NCI-H446 treated with DMSO at 0.1 percent for 48 hours (cell line): ENCODE measurements around the gene GAST.
"Not testable (repeated sequence)": the region's sequence is repeated elsewhere in the genome, so short reads cannot be mapped to it uniquely, and the experiment has no call there.

Source experiments
- DNase-seq: peaks from one replicate; lab custom pipeline; 2025; lab: John Stamatoyannopoulos, UW

The GAST gene

GRCh38 chr17:41683441-41684007, 28.6 kb upstream of the GAST start:
- DNase-seq, result no peak

DNA sequence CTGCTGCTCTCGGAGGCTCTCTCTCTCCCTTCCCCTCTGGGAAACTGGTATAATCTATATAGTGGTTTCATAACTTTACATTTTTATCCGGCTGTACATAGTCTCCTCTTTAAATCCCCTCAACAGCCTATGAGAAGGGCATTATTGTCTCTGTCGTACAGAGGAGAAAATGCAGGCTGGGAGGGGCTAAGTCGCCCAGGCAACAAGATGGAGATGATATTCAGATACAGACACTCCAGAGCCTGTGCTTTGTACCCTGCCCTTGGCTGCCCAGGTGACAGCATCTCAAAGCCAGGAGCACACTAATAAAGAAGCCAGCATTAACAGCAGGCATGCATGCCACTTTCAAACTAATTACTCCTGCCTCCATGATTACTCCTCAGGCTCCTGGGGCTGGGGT, 28.1 kb upstream of the GAST start:
- DNase-seq, result no peak

DNA sequence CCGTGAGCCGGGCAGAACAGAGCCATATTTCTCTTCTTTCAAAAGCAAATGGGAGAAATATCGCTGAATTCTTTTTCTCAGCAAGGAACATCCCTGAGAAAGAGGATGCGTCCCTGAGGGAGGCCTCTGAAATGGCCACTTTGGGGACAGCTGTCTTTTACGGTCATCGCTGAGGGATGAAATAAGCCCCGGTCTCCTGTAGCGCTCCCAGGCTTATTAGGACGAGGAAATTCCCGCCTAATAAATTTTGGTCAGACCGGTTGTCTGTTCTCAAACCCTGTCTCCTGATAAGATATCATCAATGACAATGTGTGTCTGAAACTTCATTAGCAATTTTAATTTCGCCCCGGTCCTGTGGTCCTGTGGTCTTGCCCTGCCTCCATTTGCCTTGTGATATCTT, 26.4 kb upstream of the GAST start:
- DNase-seq, result not testable (repeated sequence)

- DNase-seq, result no peak
These were observed 25.9 kb upstream of the GAST start for GRCh38 chr17:41686281-41686680.

DNA sequence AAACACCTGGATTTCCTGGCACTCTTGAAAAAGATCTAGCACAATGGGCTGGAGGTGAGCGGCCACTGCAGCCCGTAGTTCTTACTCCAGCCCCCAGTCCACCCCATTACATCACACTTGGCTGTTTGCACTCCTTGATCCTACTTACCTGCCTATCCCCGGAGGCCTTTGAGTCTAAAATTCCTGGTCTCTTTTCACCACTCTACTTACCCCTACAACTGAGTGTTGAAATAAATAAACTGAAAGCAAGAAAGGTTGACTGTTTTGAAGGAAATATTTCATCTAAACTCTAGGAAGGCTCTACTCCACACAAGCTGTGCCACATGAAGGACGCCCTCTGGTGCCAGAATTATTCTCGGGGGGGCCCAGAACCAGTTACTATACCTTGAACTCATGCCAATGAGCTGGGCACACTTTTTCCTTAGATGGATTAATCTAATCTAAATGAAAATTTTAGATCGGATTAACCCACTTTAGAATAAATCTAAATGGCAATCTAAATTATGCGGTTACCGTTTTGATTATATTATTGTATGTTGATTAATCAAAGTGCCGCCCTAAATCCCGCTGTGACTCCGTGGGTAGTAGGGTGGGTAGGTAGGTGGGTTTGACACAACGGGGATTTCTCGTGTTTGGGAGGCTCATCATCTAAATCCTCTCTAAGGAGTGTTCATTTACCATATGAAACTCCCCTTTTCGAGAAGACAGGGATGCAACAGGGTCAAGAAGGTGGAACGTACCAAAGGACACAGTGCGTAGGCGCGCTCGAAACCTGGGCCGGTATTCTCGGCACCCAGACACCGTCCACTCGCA, 24.1 kb upstream of the GAST start:
- DNase-seq, result no peak

DNA sequence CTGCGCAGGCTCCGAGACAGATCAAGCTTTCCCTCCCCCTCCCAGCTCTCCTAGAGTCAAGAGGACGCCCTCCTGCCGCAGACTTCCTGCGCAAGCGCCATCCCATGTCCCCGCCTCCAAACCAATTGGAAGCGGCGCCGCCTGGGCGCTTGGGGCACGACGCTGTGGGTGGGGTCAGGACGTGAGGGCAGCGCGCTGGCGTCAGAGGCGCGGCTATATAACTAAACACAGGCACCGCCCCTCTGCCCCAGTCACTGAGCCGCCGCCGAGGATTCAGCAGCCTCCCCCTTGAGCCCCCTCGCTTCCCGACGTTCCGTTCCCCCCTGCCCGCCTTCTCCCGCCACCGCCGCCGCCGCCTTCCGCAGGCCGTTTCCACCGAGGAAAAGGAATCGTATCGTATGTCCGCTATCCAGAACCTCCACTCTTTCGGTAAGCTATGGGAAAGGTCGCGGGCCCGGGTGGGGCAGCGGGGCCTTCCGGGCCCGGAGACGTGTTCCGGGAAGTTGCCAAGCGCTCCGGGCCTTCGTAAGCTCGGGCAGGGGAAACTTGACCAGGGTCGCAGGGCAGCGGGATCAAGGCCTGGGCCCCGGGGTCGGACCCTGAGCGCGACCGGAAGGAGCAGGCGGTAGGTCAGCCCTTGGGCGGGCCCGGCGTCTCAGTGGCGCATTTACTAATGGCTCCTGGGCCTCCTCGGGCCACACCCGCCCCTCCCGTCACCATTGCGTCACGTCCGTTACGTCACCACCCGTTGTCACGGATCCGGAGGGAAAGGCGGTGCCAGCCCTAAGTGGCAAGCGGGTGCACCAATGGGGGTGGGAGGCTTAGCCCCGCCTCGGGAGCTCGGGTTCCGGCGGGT, 23.3 kb upstream of the GAST start, which contains the start of gene EIF1:
Gene EIF1 (plus strand): TSS at position 245 of the 856 bp plus-strand sequence. CDS start 154 bp downstream, at position 399.
- peak; percentile 97 for DNase-seq

DNA sequence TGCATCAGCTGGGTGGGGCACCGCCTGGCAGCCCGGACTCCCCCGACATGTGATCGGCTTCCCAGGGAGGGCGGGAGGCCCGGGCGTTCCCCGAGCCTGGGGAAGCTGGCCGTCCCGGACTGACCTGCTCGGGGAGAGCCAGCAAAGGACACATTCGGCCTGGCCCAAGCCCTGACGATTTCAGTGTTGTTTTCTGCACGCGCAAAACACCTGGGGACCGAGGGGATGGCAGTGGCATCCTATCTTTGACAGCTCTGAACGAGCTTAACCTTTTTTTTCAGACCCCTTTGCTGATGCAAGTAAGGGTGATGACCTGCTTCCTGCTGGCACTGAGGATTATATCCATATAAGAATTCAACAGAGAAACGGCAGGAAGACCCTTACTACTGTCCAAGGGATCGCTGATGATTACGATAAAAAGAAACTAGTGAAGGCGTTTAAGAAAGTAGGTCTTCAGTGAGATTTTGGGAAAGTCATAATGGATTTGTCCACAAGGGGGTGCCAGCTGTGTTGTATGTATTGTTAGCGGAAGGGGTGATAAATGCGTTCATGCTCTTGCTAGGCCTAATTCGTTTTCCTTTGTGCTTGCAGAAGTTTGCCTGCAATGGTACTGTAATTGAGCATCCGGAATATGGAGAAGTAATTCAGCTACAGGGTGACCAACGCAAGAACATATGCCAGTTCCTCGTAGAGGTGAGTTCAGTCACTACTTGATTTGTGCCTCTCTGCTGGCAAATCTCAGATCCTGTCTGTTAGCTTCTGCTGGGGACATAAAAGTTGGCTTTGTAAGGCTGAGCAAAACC, 22.4 kb upstream of the GAST start:
- DNase-seq, result no peak

DNA sequence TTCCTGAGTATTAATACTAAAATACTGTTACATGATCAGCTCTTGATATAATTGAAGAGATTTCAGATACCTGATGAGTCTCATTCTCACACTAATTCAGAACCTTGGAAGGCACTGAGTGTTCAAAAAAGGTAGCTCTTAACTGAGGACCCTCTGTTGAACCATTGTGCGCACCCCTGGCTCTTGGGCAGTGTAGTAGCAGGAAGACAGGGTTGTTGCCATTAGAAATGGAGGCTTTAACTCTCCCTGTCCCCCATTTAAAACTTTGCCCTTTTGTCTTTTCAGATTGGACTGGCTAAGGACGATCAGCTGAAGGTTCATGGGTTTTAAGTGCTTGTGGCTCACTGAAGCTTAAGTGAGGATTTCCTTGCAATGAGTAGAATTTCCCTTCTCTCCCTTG, 21.6 kb upstream of the GAST start:
- DNase-seq, result no peak

GRCh38 chr17:41691031-41691777, 20.9 kb upstream of the GAST start:
- no peak for DNase-seq

DNA sequence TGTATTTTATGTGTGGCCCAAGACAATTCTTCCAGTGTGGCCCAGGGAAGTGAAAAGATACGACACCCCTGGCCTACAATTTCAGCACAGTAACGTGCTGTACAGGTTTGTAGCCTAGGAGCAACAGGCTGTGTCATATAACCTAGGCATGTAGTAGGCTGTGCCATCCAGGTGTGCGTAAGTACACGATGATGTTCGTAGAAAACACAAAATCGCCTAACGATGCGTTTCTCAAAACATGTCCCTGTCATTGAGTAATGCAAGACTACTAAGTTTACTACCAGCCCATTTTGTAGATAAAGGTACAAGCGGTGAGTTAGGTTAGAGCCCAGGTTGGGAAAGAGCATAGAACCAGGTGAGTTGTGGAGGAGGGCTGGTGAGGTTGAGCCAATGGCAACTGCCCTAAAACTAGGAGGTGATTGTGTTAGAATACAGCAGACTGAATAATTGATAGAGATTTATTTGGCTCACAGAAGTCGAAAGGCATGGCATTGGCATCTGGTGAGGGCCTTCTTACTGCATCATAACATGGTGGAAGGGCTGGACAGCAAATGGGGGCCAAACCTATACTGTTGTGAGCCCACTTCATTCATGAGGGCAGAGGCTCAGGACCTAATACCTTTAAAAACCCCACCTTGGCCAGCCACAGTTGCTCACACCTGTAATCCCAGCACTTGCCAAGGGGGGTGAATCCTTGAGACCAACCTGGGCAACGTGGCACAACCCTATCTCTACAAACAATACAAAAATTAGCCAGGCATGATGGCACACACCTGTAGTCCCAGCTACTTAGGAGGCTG, 19.2 kb upstream of the GAST start:
- DNase-seq, result no peak

DNA sequence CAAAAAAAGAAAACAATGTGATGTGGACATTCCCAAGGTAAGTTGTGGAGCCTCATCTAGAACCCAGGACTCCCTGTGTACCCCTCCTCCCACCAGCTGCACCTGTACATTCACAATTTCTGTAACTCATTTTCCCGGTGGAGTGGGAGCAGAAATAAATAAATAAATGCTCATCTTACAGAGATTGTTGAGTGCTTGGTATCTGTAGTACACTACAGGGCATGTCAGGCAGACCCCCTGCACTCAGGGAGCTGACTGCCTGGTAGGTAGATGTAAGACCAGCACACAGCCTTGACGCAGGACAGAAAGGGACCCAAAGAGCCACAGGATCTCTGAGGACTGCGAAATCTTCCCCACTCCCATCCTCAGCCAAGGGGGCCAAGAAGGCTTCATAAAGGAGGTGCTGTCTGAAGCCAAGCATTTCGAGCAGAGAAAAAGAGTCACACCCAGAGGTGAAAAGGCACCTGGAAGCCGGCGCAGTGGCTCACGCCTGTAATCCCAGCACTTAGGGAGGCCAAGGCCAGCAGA, 16.9 kb upstream of the GAST start:
- DNase-seq, result no peak

DNA sequence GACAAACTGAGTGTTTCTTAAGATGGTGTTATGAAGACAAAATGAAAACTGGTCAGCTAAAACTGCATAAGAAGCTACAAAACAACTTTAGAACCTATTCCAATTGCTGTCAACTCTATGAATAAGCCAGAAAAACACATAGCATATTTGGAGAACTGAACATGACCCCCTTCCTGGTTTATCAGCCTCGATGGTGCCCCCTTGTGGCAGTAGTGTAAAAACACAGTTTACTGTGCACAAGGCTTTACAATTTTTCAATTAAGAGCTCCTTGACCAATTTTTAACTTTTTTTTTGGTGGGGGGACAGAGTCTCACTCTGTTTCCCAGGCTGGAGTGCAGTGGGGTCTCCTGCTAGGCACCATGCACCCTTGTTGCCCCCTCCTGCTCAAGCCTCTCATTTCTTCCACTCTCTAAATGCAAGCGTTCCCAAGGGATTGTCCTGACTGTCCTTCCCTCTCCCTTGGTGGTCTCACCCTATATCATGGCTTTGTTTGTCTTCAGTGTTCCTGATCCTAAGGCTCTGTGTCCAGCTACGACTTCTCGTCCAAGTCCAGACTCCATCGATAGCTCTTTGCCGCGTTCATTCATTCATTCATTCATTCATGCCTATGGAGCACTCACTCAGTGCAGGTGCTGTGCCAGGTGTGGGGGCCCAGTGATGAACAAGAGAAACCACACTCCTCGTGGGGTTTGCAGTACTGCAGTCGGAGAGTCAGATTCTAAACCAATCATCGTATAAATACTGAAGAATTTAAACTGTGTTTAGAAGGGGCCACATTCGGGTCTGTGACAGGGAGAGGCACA, 16.0 kb upstream of the GAST start:
- peak; percentile 52 for DNase-seq

DNA sequence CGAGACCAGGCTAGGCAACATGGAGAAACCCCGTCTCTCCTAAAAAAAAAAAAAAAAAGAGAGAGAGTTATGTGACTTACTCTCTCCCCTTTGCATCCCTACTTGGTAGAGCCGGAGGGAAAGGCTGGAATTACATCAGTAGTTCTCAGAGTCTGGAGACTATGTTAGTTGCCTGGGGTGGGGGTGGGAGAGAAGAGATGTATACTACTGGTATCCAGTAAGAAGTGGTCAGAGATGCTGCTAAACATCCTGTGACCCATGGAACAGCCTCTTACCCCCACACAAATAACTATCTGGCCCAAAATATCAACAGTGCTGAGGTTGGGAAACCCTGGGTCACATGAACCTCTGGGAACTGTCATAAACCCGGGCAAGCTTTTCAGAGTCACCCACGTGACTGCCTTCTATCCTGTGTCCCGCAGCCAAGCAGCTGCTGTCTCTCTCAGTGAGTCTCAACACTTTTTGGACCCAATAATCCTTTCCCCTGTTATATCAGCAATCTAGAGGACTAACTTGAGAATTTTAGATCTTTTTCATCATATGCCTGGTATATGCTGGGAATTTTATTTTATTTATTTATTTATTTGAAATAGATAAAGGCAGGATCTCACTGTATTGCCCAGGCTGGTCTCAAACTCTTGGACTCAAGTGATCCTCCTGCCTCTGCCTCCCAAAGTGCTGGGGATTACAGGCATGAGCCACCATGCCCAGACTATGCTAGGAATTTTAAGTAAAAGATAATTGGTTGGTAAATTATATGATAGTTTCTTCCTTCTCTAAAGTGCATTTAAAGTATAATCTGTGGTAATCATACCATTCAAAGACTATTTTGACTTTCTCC, 14.8 kb upstream of the GAST start:
- DNase-seq, result no peak

- DNase-seq, result not testable (repeated sequence)
These were observed 11.3 kb upstream of the GAST start for GRCh38 chr17:41700843-41701242.

- no peak for DNase-seq
These were observed 9.4 kb upstream of the GAST start for GRCh38 chr17:41702712-41703111.

GRCh38 chr17:41705271-41705991, 6.7 kb upstream of the GAST start:
- no peak for DNase-seq

GRCh38 chr17:41707803-41708669, 4.1 kb upstream of the GAST start:
- DNase-seq, result no peak
